ENCODE results near the gene VDAC1. TPM values are rescaled to one million over a fixed set of nuclear protein-coding genes. Genes with fewer than 3 reads are reported as not detected.
A peak's percentile ranks its signal among the peaks of the same experiment; 100 is the strongest.

Gene VDAC1
- total RNA-seq, 4 donors from 2014 or later = 113 to 125 (median 118) TPM

DNA sequence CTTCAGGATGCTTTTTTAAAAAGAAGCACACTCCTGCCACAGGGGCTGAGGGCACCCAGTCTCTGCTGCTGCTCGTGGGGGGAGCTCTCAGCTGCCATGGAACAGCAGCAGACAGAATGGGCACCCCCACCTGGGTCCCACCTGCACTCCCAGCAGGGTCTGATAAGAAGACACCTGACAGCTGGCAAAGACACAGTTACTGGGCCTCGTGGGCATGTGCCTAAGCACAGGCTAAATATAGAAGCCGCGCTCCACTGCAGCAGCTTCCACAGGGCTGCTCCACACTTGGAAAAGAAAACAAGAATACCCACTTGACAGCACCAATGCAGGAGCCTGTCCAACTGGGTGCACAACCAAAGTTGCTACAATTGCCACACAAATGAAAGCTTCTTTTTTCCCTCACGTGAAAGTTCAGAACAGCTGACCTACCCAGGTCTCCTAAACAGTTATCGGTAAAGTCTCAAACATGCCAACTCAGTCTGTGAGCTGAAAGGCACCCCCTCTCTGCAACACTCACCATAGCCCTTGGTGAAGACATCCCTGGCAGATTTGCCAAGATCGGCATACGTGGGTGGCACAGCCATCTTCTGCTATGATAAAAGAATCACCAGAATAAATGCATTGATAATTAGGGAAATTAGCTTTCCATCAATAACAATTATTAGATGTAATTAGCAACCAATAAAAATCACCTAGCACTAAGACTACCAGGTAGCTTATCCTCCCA, 12.2 kb downstream of the VDAC1 start:
- WGBS = 40% methylated on average over 8 of the region's 8 CpGs
- intact Hi-C loops (cut with DNase I) = no loop called here
- H3K4me3 ChIP-seq = no peak overlapping the region
- H3K4me1 ChIP-seq = peaks cover 54 to 67% (median 63%) of the 10 kb centered on the region in 4 donors
- no peak for DNase-seq (ENCODE audit: extremely low spot score)
- TF ChIP-seq EP300 (IDR thresholded peaks at IDR 0.05) (no peak), POLR2AphosphoS5 (IDR thresholded peaks at IDR 0.05) (peak in 1 of 2 donors; percentile 31)
- no peaks in the 10 kb centered on the region for H3K27me3 ChIP-seq
- H3K36me3 ChIP-seq = peaks cover 31 to 44% (median 40%) of the 10 kb centered on the region in 4 donors
- no peaks in the 10 kb centered on the region for H3K9me3 ChIP-seq
- peak overlapping the region; percentile 10 to 69 (median 61) for H3K27ac ChIP-seq (replicated peaks in 1 of 4)

DNA sequence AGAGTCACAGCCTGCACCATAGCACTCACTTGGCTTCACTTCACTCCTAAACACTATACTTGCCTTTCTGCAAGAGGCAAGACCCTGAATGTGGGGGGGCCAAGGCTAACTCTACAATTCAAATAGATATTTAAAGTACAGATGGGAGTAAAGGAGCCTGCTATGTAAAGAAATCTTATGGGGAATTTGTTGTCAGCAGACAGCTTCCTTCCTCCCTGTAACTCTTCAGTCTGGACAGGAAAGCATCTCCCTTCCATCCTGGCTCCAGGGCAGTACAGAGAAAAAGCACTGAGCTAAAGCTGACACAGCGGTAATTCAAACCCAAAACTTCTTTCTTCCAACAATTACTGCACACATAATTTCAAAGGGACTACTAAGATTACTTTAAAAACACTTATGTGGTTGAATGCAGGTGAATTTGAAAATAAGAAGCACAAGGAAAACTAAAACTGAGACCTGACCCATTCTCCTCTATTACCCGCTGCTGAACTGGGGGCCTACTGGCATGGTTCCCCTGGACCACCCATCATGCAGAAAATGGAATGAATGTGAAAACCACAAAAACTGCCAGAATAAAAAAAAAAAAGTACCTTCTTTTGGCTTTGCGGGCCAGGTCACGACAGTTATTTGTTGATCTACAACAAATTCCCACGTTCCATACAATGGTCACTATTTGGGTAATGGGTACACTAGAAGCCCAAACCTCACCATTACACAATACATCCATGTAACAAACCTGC, 13.4 kb downstream of the VDAC1 start:
- TF ChIP-seq POLR2AphosphoS5 (IDR thresholded peaks at IDR 0.05) = no peak
- TF ChIP-seq POLR2A (IDR thresholded peaks at IDR 0.05; ENCODE audit: low read depth) = no peak
- TF ChIP-seq, protein P1, sequence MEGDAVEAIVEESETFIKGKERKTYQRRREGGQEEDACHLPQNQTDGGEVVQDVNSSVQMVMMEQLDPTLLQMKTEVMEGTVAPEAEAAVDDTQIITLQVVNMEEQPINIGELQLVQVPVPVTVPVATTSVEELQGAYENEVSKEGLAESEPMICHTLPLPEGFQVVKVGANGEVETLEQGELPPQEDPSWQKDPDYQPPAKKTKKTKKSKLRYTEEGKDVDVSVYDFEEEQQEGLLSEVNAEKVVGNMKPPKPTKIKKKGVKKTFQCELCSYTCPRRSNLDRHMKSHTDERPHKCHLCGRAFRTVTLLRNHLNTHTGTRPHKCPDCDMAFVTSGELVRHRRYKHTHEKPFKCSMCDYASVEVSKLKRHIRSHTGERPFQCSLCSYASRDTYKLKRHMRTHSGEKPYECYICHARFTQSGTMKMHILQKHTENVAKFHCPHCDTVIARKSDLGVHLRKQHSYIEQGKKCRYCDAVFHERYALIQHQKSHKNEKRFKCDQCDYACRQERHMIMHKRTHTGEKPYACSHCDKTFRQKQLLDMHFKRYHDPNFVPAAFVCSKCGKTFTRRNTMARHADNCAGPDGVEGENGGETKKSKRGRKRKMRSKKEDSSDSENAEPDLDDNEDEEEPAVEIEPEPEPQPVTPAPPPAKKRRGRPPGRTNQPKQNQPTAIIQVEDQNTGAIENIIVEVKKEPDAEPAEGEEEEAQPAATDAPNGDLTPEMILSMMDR (IDR thresholded peaks at IDR 0.05) = no peak
- TF ChIP-seq EP300 (IDR thresholded peaks at IDR 0.05) = no peak
- Histone ChIP-seq H3K4me3 (no peak overlapping the region), H3K9me3 (no peaks in the 10 kb centered on the region), H3K4me1 (peaks cover 44 to 55% (median 50%) of the 10 kb centered on the region in 4 donors), H3K36me3 (peaks cover 31 to 57% (median 51%) of the 10 kb centered on the region in 4 donors), H3K27ac (replicated peaks in 1 of 4) (peak overlapping the region in 3 of 4 donors; percentile 54 to 69 (median 68)), H3K27me3 (no peaks in the 10 kb centered on the region)
- WGBS = 93% methylated on average over 5 of the region's 5 CpGs
- no peak for DNase-seq (ENCODE audit: extremely low spot score)
- intact Hi-C loops (cut with DNase I) = no loop called here

DNA sequence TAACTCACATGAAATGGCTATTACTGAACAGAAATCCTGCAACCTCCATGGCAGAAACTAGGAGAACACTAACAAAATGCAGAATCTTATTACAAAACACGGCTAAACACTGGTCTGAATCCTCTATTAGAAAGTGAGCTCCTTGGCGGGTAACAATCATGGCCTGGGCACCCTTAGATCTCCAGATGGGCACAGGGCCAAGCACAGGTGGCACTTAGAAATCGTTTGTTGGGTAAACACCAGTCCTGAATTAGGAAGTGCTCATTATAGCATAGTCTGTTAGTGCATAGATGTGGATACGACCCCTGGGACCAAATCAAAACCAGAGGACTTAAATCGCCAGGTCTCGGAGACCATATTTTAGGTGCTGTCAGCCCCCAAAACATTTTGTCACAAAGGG, 14.4 kb downstream of the VDAC1 start:
- DNase-seq (ENCODE audit: extremely low spot score) = no peak
- TF ChIP-seq, protein P1 (IDR thresholded peaks at IDR 0.05) = no peak
- no peak for TF ChIP-seq EP300 (IDR thresholded peaks at IDR 0.05)
- TF ChIP-seq POLR2A (IDR thresholded peaks at IDR 0.05; ENCODE audit: low read depth) = no peak
- no peak for TF ChIP-seq POLR2AphosphoS5 (IDR thresholded peaks at IDR 0.05)
- Histone ChIP-seq H3K27ac (replicated peaks in 1 of 4) (no peak overlapping the region), H3K4me3 (no peak overlapping the region), H3K36me3 (peaks cover 31 to 66% (median 61%) of the 10 kb centered on the region in 4 donors), H3K9me3 (no peaks in the 10 kb centered on the region), H3K27me3 (no peaks in the 10 kb centered on the region), H3K4me1 (peaks cover 41 to 54% (median 45%) of the 10 kb centered on the region in 4 donors)
- 83% methylated on average over 6 of the region's 6 CpGs for WGBS
- intact Hi-C loops (cut with DNase I) = no loop called here

- no peak for TF ChIP-seq EP300 (IDR thresholded peaks at IDR 0.05)
- no peak for TF ChIP-seq POLR2AphosphoS5 (IDR thresholded peaks at IDR 0.05)
- no peak for TF ChIP-seq POLR2A (IDR thresholded peaks at IDR 0.05; ENCODE audit: low read depth)
- TF ChIP-seq, protein P1 (IDR thresholded peaks at IDR 0.05) = no peak
- Histone ChIP-seq H3K9me3 (no peaks in the 10 kb centered on the region), H3K27me3 (no peaks in the 10 kb centered on the region), H3K4me3 (no peak overlapping the region), H3K36me3 (peaks cover 28 to 100% (median 96%) of the 10 kb centered on the region in 4 donors), H3K4me1 (peaks cover 6 to 9% (median 6%) of the 10 kb centered on the region in 4 donors), H3K27ac (replicated peaks in 1 of 4) (no peak overlapping the region)
- intact Hi-C loops (cut with DNase I) = no loop called here
- DNase-seq (ENCODE audit: extremely low spot score) = no peak
- WGBS = 91% methylated on average over 3 of the region's 3 CpGs
These were observed 19.1 kb downstream of the VDAC1 start for GRCh38 chr5:133985540-133986180.

DNA sequence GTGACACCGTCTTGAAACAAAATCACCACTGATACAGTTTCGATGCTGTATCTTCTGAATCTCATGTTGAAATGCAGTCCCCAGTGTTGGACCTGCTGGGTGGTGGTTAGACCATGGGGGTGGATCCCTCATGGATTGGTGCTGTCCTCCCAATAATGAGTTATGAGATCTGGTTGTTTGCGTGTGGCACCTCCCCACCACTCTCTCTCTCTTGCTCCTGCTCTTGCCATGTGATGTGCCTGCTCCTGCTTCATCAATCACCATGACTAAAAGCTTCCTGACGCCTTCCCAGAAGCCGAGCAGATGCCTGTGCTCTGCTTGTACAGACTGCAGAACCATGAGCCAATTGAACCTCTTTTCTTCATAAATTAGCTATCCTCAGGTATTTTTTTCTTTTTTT, 21.1 kb downstream of the VDAC1 start:
- 84% methylated on average over 5 of the region's 5 CpGs for WGBS
- H3K4me1 ChIP-seq = peaks cover 6 to 11% (median 8%) of the 10 kb centered on the region in 4 donors
- H3K4me3 ChIP-seq = no peak overlapping the region
- intact Hi-C loops (cut with DNase I) = no loop called here
- TF ChIP-seq POLR2A (IDR thresholded peaks at IDR 0.05; ENCODE audit: low read depth) (no peak), POLR2AphosphoS5 (IDR thresholded peaks at IDR 0.05) (no peak)
- TF ChIP-seq, protein P1 (IDR thresholded peaks at IDR 0.05) = no peak
- H3K27me3 ChIP-seq = no peaks in the 10 kb centered on the region
- no peaks in the 10 kb centered on the region for H3K9me3 ChIP-seq
- no peak for DNase-seq (ENCODE audit: extremely low spot score)
- no peak overlapping the region for H3K27ac ChIP-seq (replicated peaks in 1 of 4)
- peaks cover 14 to 97% (median 88%) of the 10 kb centered on the region in 4 donors for H3K36me3 ChIP-seq
